Activated CD4-positive, alpha-beta memory T cell treated with anti-CD3 and anti-CD28 coated beads, Interleukin-2, amount 10 ng/mL, durations not matched to agents 7 days and 5 days (primary cell): ENCODE data around the gene PTPRCAP. TPM values are rescaled to one million over a fixed set of nuclear protein-coding genes. Genes with fewer than 3 reads are reported as not detected.
"Not testable (repeated sequence)": the region's sequence is repeated elsewhere in the genome, so short reads cannot be mapped to it uniquely, and the experiment has no call there.

Experiments used
- CTCF ChIA-PET: fragments of 350-600 bp; sonication (Branson Sonifier 250); formaldehyde crosslinking; loops from one replicate; lab custom pipeline; 2021; ENCODE audit warnings: antibody characterized with exemption, inconsistent platforms; lab: Charles Lee
- POLR2A ChIA-PET: fragments of 350-600 bp; sonication (Branson Sonifier 250); formaldehyde crosslinking; loops from one replicate; lab custom pipeline; 2021; ENCODE audit warnings: antibody characterized with exemption; lab: Charles Lee
- DNase-seq: peaks from one replicate; pipeline ENCODE4 v3.0.0-alpha.2; 2020
- H3K27ac Mint-ChIP-seq: one replicate; pipeline ENCODE4 v1.8.0; 2021; ENCODE audit warnings: mild to moderate bottlenecking, mixed read lengths
- H3K27me3 Mint-ChIP-seq: one replicate; pipeline ENCODE4 v1.8.0; 2021; ENCODE audit warnings: mixed read lengths
- H3K36me3 Mint-ChIP-seq: one replicate; pipeline ENCODE4 v1.8.0; 2021; ENCODE audit warnings: low read depth, mixed read lengths
- H3K4me1 Mint-ChIP-seq: one replicate; pipeline ENCODE4 v1.8.0; 2021; ENCODE audit warnings: mixed read lengths
- H3K4me3 Mint-ChIP-seq: one replicate; pipeline ENCODE4 v1.8.0; 2021; ENCODE audit warnings: mild to moderate bottlenecking, mixed read lengths
- H3K9me3 Mint-ChIP-seq: one replicate; pipeline ENCODE4 v1.8.0; 2021; ENCODE audit warnings: mixed read lengths
- total RNA-seq, 2 experiments: library from RNA; stranded (reverse); gene quantifications; one replicate each; pipeline ENCODE4 v1.2.3, GENCODE V29; 2021

Gene PTPRCAP
- total RNA-seq, 2 experiments from 2014 or later = 398 to 401 TPM

- CTCF ChIA-PET = interaction anchor here (0.8 to 6.4 kb wide), 13 partner anchors 10 to 141 kb away, joined by 3 to 67 read pairs (median 5); partner anchors contain the start of genes PTPRCAP, RAD9A and RPS6KB2
- H3K4me3 Mint-ChIP-seq = peak overlapping the region; percentile 85
- H3K27ac Mint-ChIP-seq = peak overlapping the region; percentile 99
- H3K9me3 Mint-ChIP-seq, H3K27me3 Mint-ChIP-seq, DNase-seq: not testable (repeated sequence)
- peaks cover 64% of the 10 kb centered on the region for H3K36me3 Mint-ChIP-seq
- POLR2A ChIA-PET = interaction anchor here (0.9 to 10.7 kb wide), 14 partner anchors 11 to 1980 kb away, joined by 3 to 361 read pairs (median 10); partner anchors contain the start of genes AIP, CARNS1, NEAT1 and PITPNM1
- H3K4me1 Mint-ChIP-seq = peaks cover 69% of the 10 kb centered on the region
Observed at GRCh38 chr11:67403085-67403484, 34.4 kb downstream of the PTPRCAP start.

GRCh38 chr11:67402192-67402839, 35.2 kb downstream of the PTPRCAP start:
- CTCF ChIA-PET = interaction anchor here (0.6 to 6.4 kb wide), 32 partner anchors 10 to 227 kb away, joined by 3 to 67 read pairs (median 6); partner anchors contain the start of genes AIP, NUDT8, PITPNM1 and POLD4
- peak overlapping the region; percentile 87 for H3K4me3 Mint-ChIP-seq
- peaks cover 64% of the 10 kb centered on the region for H3K36me3 Mint-ChIP-seq
- peak overlapping the region; percentile 99 for H3K27ac Mint-ChIP-seq
- not testable (repeated sequence) for DNase-seq, H3K27me3 Mint-ChIP-seq, H3K9me3 Mint-ChIP-seq
- peaks cover 69% of the 10 kb centered on the region for H3K4me1 Mint-ChIP-seq
- POLR2A ChIA-PET = interaction anchor here (0.9 to 10.7 kb wide), 20 partner anchors 11 to 1979 kb away, joined by 3 to 361 read pairs (median 10); partner anchors contain the start of genes AIP, CARNS1, CDK2AP2 and NEAT1

GRCh38 chr11:67401495-67402191, 35.8 kb downstream of the PTPRCAP start, which contains the start of gene PPP1CA:
PPP1CA (minus strand) TSS chr11:67401858; CDS start chr11:67401782, 76 bp downstream.
- DNase-seq = peak; percentile 93
- Mint-ChIP-seq H3K36me3 (peaks cover 64% of the 10 kb centered on the region), H3K4me1 (peaks cover 68% of the 10 kb centered on the region)

GRCh38 chr11:67400942-67401494, 36.5 kb downstream of the PTPRCAP start:
- ChIA-PET POLR2A (interaction anchor here (0.6 to 10.7 kb wide), 26 partner anchors 8 to 229 kb away, joined by 3 to 361 read pairs (median 6); partner anchors contain the start of genes AIP, CARNS1, CDK2AP2 and NUDT8), CTCF (interaction anchor here (0.8 to 6.4 kb wide), 26 partner anchors 9 to 161 kb away, joined by 3 to 67 read pairs (median 8); partner anchors contain the start of genes CLCF1, PITPNM1, POLD4 and PTPRCAP)
- Mint-ChIP-seq H3K4me1 (peaks cover 68% of the 10 kb centered on the region), H3K4me3 (peak overlapping the region; percentile 87), H3K27me3 (no peaks in the 10 kb centered on the region), H3K27ac (peak overlapping the region; percentile 77), H3K9me3 (no peaks in the 10 kb centered on the region), H3K36me3 (peaks cover 63% of the 10 kb centered on the region)
- DNase-seq = no peak

More at GRCh38 chr11:67401495-67402191, 35.8 kb downstream of the PTPRCAP start, which contains the start of gene PPP1CA:
- Mint-ChIP-seq H3K4me3 (peak within 1 kb of the TSS; percentile 87), H3K27ac (peak within 1 kb of the TSS; percentile 99), H3K9me3 (no peaks in the 10 kb centered on the region), H3K27me3 (no peaks in the 10 kb centered on the region)
- POLR2A ChIA-PET = interaction anchor here (0.9 to 10.7 kb wide), 25 partner anchors 10 to 229 kb away, joined by 3 to 361 read pairs (median 7); partner anchors contain the start of genes AIP, CARNS1, CDK2AP2 and NUDT8
- CTCF ChIA-PET = interaction anchor here (0.6 to 6.4 kb wide), 32 partner anchors 10 to 228 kb away, joined by 3 to 67 read pairs (median 5); partner anchors contain the start of genes AIP, CLCF1, NUDT8 and PITPNM1

GRCh38 chr11:67400251-67400941, 37.1 kb downstream of the PTPRCAP start:
- H3K9me3 Mint-ChIP-seq = no peaks in the 10 kb centered on the region
- DNase-seq = no peak
- H3K27ac Mint-ChIP-seq = peak overlapping the region; percentile 77
- H3K4me3 Mint-ChIP-seq = peak overlapping the region; percentile 87
- peaks cover 66% of the 10 kb centered on the region for H3K4me1 Mint-ChIP-seq
- ChIA-PET POLR2A (interaction anchor here (0.6 to 10.7 kb wide), 18 partner anchors 9 to 214 kb away, joined by 3 to 361 read pairs (median 10); partner anchors contain the start of genes AIP, CARNS1, CDK2AP2 and POLD4), CTCF (interaction anchor here (0.9 to 6.4 kb wide), 10 partner anchors 8 to 123 kb away, joined by 4 to 67 read pairs (median 12); partner anchors contain the start of genes PITPNM1, POLD4, PTPRCAP and RAD9A)
- no peaks in the 10 kb centered on the region for H3K27me3 Mint-ChIP-seq
- peaks cover 59% of the 10 kb centered on the region for H3K36me3 Mint-ChIP-seq

- ChIA-PET POLR2A (interaction anchor here (1.9 to 10.7 kb wide), 3 partner anchors 7 to 36 kb away, joined by 8 to 361 read pairs (median 97); partner anchors contain the start of genes PTPRCAP, RAD9A and RPS6KB2), CTCF (interaction anchor here (0.9 to 3.5 kb wide), 3 partner anchors 7 to 47 kb away, joined by 3 to 24 read pairs (median 4); partner anchors contain the start of gene RAD9A)
- peaks cover 67% of the 10 kb centered on the region for H3K4me1 Mint-ChIP-seq
- DNase-seq = no peak
- H3K36me3 Mint-ChIP-seq = peaks cover 53% of the 10 kb centered on the region
- no peaks in the 10 kb centered on the region for H3K27me3 Mint-ChIP-seq
- H3K27ac Mint-ChIP-seq = peak overlapping the region; percentile 53
- H3K9me3 Mint-ChIP-seq = no peaks in the 10 kb centered on the region
- peak overlapping the region; percentile 37 for H3K4me3 Mint-ChIP-seq
Observed at GRCh38 chr11:67398661-67399563, 38.6 kb downstream of the PTPRCAP start.

- Mint-ChIP-seq H3K4me1 (peaks cover 69% of the 10 kb centered on the region), H3K27ac (peak overlapping the region; percentile 61), H3K27me3 (no peaks in the 10 kb centered on the region), H3K9me3 (no peaks in the 10 kb centered on the region), H3K4me3 (peak overlapping the region; percentile 37), H3K36me3 (peaks cover 52% of the 10 kb centered on the region)
- DNase-seq = no peak
- POLR2A ChIA-PET = interaction anchor here (1.9 to 10.7 kb wide), 2 partner anchors 10 to 36 kb away, joined by 8 to 361 read pairs; partner anchors contain the start of genes PTPRCAP and RPS6KB2
- CTCF ChIA-PET = interaction anchor here (1.2 kb wide), 1 partner anchor 47 kb away, joined by 3 read pairs; no protein-coding TSS in a partner anchor
Observed at GRCh38 chr11:67397986-67398660, 39.4 kb downstream of the PTPRCAP start.

- ChIA-PET POLR2A (interaction anchor here (1.9 to 10.7 kb wide), 2 partner anchors 10 to 37 kb away, joined by 8 to 361 read pairs; partner anchors contain the start of genes PTPRCAP and RPS6KB2), CTCF (interaction anchor here (1.9 kb wide), 1 partner anchor 16 kb away, joined by 5 read pairs; no protein-coding TSS in a partner anchor)
- Mint-ChIP-seq H3K27me3 (no peaks in the 10 kb centered on the region), H3K4me1 (peaks cover 68% of the 10 kb centered on the region), H3K9me3 (no peaks in the 10 kb centered on the region), H3K4me3 (no peak overlapping the region), H3K27ac (peak overlapping the region; percentile 61), H3K36me3 (peaks cover 52% of the 10 kb centered on the region)
- DNase-seq = no peak
Observed at GRCh38 chr11:67397536-67397935, 39.9 kb downstream of the PTPRCAP start.

- Mint-ChIP-seq H3K27me3 (no peaks in the 10 kb centered on the region), H3K9me3 (no peaks in the 10 kb centered on the region), H3K27ac (peak overlapping the region; percentile 79), H3K4me3 (peak overlapping the region; percentile 35), H3K4me1 (peaks cover 66% of the 10 kb centered on the region), H3K36me3 (peaks cover 54% of the 10 kb centered on the region)
- ChIA-PET POLR2A (interaction anchor here (0.6 to 10.7 kb wide), 12 partner anchors 8 to 112 kb away, joined by 3 to 361 read pairs (median 4); partner anchors contain the start of genes CDK2AP2, PTPRCAP, RPS6KB2 and TMEM134), CTCF (interaction anchor here (1.1 to 1.9 kb wide), 3 partner anchors 15 to 73 kb away, joined by 3 to 5 read pairs (median 3); no protein-coding TSS in a partner anchor)
- DNase-seq = no peak
Observed at GRCh38 chr11:67396587-67397389, 40.7 kb downstream of the PTPRCAP start.
